A549 (cell line): ENCODE data around the gene CDK14.

Experiments used
- BHLHE40 ChIP-seq: IDR thresholded peaks from 2 replicates; pipeline ENCODE4 v1.6.1; 2012; ENCODE audit warnings: low read depth, low read length, inconsistent platforms
- HDAC2 ChIP-seq: fragments of 200-600 bp; sonication (generic); IDR thresholded peaks from 2 replicates; pipeline ENCODE4 v1.6.1; 2016
- RAD21 ChIP-seq, 2 experiments: fragments of >200 bp in 1 of 2; sonication (Bioruptor Twin) in 1 of 2; formaldehyde crosslinking in 1 of 2; IDR thresholded peaks in 1 of 2; conservative IDR thresholded peaks in 1 of 2; 2 replicates in 1 of 2; 3 replicates in 1 of 2; pipeline ENCODE4 v1.6.1; 2012 to 2018; ENCODE audit warnings: inconsistent platforms in 1 of 2
- TF ChIP-seq, protein P1 (sequence below): fragments of 450-650 bp; IDR thresholded peaks from 2 replicates; pipeline ENCODE4 v1.6.1; 2014; ENCODE audit warnings: antibody characterized with exemption
- TF ChIP-seq, protein P2 (sequence below): fragments of >200 bp; sonication (Bioruptor Twin); formaldehyde crosslinking; IDR thresholded peaks from 3 replicates; pipeline ENCODE4 v1.5.1; 2016
- TF ChIP-seq, protein P3 (sequence below): IDR thresholded peaks from 2 replicates; pipeline ENCODE4 v1.6.1; 2012
- TF ChIP-seq, protein P4 (sequence below): fragments of 200-600 bp; sonication (generic); IDR thresholded peaks from 2 replicates; pipeline ENCODE4 v1.6.1; 2016; ENCODE audit warnings: antibody characterized with exemption, mild to moderate bottlenecking, moderate library complexity

DNA sequence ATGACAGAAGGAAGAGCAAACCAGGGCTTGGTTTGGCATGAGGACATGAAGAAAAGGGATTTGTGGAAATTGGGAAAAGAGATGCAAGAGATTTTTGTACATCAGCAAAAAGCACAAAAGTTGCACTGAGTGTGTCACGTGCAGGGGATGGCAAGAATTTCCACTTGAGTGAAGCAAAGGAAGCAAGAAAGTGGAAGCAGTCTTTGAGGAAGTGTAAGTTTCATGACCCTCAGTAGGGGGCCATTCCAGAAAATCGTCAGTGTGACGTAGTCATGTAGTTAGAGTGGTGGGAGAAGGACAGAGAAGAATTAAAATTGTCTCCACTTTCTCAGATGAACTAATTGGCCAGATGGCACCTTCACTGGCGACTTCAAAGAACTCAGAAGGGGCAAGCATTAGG lies 544.9 kb downstream of the CDK14 start:
- TF ChIP-seq, protein P1, sequence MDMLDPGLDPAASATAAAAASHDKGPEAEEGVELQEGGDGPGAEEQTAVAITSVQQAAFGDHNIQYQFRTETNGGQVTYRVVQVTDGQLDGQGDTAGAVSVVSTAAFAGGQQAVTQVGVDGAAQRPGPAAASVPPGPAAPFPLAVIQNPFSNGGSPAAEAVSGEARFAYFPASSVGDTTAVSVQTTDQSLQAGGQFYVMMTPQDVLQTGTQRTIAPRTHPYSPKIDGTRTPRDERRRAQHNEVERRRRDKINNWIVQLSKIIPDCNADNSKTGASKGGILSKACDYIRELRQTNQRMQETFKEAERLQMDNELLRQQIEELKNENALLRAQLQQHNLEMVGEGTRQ = no peak
- TF ChIP-seq HDAC2 = no peak
- TF ChIP-seq, protein P2, sequence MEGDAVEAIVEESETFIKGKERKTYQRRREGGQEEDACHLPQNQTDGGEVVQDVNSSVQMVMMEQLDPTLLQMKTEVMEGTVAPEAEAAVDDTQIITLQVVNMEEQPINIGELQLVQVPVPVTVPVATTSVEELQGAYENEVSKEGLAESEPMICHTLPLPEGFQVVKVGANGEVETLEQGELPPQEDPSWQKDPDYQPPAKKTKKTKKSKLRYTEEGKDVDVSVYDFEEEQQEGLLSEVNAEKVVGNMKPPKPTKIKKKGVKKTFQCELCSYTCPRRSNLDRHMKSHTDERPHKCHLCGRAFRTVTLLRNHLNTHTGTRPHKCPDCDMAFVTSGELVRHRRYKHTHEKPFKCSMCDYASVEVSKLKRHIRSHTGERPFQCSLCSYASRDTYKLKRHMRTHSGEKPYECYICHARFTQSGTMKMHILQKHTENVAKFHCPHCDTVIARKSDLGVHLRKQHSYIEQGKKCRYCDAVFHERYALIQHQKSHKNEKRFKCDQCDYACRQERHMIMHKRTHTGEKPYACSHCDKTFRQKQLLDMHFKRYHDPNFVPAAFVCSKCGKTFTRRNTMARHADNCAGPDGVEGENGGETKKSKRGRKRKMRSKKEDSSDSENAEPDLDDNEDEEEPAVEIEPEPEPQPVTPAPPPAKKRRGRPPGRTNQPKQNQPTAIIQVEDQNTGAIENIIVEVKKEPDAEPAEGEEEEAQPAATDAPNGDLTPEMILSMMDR = no peak
- no peak for TF ChIP-seq BHLHE40
- TF ChIP-seq, protein P3, sequence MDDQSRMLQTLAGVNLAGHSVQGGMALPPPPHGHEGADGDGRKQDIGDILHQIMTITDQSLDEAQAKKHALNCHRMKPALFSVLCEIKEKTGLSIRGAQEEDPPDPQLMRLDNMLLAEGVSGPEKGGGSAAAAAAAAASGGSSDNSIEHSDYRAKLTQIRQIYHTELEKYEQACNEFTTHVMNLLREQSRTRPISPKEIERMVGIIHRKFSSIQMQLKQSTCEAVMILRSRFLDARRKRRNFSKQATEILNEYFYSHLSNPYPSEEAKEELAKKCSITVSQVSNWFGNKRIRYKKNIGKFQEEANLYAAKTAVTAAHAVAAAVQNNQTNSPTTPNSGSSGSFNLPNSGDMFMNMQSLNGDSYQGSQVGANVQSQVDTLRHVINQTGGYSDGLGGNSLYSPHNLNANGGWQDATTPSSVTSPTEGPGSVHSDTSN = no peak
- TF ChIP-seq, protein P4, sequence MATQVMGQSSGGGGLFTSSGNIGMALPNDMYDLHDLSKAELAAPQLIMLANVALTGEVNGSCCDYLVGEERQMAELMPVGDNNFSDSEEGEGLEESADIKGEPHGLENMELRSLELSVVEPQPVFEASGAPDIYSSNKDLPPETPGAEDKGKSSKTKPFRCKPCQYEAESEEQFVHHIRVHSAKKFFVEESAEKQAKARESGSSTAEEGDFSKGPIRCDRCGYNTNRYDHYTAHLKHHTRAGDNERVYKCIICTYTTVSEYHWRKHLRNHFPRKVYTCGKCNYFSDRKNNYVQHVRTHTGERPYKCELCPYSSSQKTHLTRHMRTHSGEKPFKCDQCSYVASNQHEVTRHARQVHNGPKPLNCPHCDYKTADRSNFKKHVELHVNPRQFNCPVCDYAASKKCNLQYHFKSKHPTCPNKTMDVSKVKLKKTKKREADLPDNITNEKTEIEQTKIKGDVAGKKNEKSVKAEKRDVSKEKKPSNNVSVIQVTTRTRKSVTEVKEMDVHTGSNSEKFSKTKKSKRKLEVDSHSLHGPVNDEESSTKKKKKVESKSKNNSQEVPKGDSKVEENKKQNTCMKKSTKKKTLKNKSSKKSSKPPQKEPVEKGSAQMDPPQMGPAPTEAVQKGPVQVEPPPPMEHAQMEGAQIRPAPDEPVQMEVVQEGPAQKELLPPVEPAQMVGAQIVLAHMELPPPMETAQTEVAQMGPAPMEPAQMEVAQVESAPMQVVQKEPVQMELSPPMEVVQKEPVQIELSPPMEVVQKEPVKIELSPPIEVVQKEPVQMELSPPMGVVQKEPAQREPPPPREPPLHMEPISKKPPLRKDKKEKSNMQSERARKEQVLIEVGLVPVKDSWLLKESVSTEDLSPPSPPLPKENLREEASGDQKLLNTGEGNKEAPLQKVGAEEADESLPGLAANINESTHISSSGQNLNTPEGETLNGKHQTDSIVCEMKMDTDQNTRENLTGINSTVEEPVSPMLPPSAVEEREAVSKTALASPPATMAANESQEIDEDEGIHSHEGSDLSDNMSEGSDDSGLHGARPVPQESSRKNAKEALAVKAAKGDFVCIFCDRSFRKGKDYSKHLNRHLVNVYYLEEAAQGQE = no peak
- no peak for TF ChIP-seq RAD21 (conservative IDR thresholded peaks at IDR 0.05 in 1 of 2, IDR thresholded peaks at IDR 0.05 in 1 of 2)
